GM19193 (cell line): ENCODE data around the gene CHP1.

Source experiments
- POLR2A ChIP-seq: IDR thresholded peaks from 4 replicates; pipeline ENCODE4 v1.6.1; 2011; ENCODE audit not compliant: insufficient read depth, insufficient read length; ENCODE audit errors: extremely low read depth

CHP1 gene

GRCh38 chr15:41284427-41285177, 53.5 kb downstream of the CHP1 start:
- TF ChIP-seq POLR2A = no peak

GRCh38 chr15:41285285-41285684, 54.2 kb downstream of the CHP1 start:
- TF ChIP-seq POLR2A = no peak

GRCh38 chr15:41286665-41287333, 55.7 kb downstream of the CHP1 start:
- no peak for TF ChIP-seq POLR2A

- TF ChIP-seq POLR2A = no peak
Observed at GRCh38 chr15:41288464-41288863, 57.4 kb downstream of the CHP1 start.

- TF ChIP-seq POLR2A = no peak
Observed at GRCh38 chr15:41289953-41290352, 58.9 kb downstream of the CHP1 start.

GRCh38 chr15:41291065-41291631, 60.1 kb downstream of the CHP1 start:
- TF ChIP-seq POLR2A = no peak

- TF ChIP-seq POLR2A = no peak
Observed at GRCh38 chr15:41292521-41292920, 61.5 kb downstream of the CHP1 start.

GRCh38 chr15:41301587-41301986, 70.5 kb downstream of the CHP1 start:
- no peak for TF ChIP-seq POLR2A

- TF ChIP-seq POLR2A = no peak
Observed at GRCh38 chr15:41304149-41304770, 73.2 kb downstream of the CHP1 start.

- no peak for TF ChIP-seq POLR2A
Observed at GRCh38 chr15:41307679-41308078, 76.6 kb downstream of the CHP1 start.

- TF ChIP-seq POLR2A = no peak
Observed at GRCh38 chr15:41309226-41309905, 78.3 kb downstream of the CHP1 start.

- no peak for TF ChIP-seq POLR2A
Observed at GRCh38 chr15:41323611-41324010, 92.5 kb downstream of the CHP1 start.

GRCh38 chr15:41331281-41331680, 100.2 kb downstream of the CHP1 start:
- no peak for TF ChIP-seq POLR2A
